Glomerular endothelial cell (primary cell): ENCODE data around the gene DNAJC2. TPM values are rescaled to one million over a fixed set of nuclear protein-coding genes. Genes with fewer than 3 reads are reported as not detected.
"Not testable (repeated sequence)": the region's sequence is repeated elsewhere in the genome, so short reads cannot be mapped to it uniquely, and the experiment has no call there.

Experiments used
- DNase-seq: peaks from one replicate; pipeline ENCODE4 v3.0.0-alpha.2; 2011; ENCODE audit warnings: low read depth, low spot score; ENCODE audit errors: extremely low read depth
- total RNA-seq: library from RNA; depleted of rRNA; stranded (reverse); fragments of >200 nt; gene quantifications from 2 replicates; pipeline ENCODE4 v1.2.3, GENCODE V29; 2015

The DNAJC2 gene
- total RNA-seq, 1 donor from 2014 or later, result 20.0 TPM

GRCh38 chr7:103278195-103278594 lies 66.4 kb downstream of the DNAJC2 start:
- DNase-seq, result not testable (repeated sequence)

GRCh38 chr7:103274867-103275266 lies 69.7 kb downstream of the DNAJC2 start:
- not testable (repeated sequence) for DNase-seq

- not testable (repeated sequence) for DNase-seq
Observed at GRCh38 chr7:103273374-103273773, 71.2 kb downstream of the DNAJC2 start.

GRCh38 chr7:103266229-103266628 lies 78.3 kb downstream of the DNAJC2 start:
- not testable (repeated sequence) for DNase-seq

GRCh38 chr7:103264054-103264453 lies 80.5 kb downstream of the DNAJC2 start:
- DNase-seq, result not testable (repeated sequence)

Other genes with a start within 250 kb of the DNAJC2 start
- gene NAPEPLD, start 195.7 kb downstream of the DNAJC2 start, total RNA-seq, result 3.3 and 4.7 TPM in 2 replicates
- 28.8 and 39.3 TPM in 2 replicates for gene PMPCB, start 47.3 kb downstream of the DNAJC2 start, total RNA-seq
- 152 and 153 TPM in 2 replicates for gene PSMC2, start 2.9 kb upstream of the DNAJC2 start, total RNA-seq
- not detected in 2 replicates for gene SLC26A5, start 101.4 kb upstream of the DNAJC2 start, total RNA-seq